Gastroesophageal sphincter (tissue), 4 donors: ENCODE measurements around the gene HOXC10. TPM values are rescaled to one million over a fixed set of nuclear protein-coding genes. Genes with fewer than 3 reads are reported as not detected.
A peak's percentile ranks its signal among the peaks of the same experiment; 100 is the strongest.

ENCODE experiments used
- ATAC-seq: fragments of 150-250 bp; one replicate; pipeline ENCODE4 v1.9.1; 2016; ENCODE audit warnings: mild to moderate bottlenecking, moderate library complexity
- H3K27ac ChIP-seq, 4 donors: fragments of 200-600 bp; sonication (generic) in 3 of 4; 1 replicate in 3 of 4; 2 replicates in 1 of 4; pipeline ENCODE4 v1.5.1; 2016 to 2019
- H3K27me3 ChIP-seq: fragments of 200-600 bp; sonication (generic); one replicate; pipeline ENCODE4 v1.5.1; 2019
- H3K36me3 ChIP-seq, 2 donors: fragments of 200-600 bp; sonication (generic); one replicate each; pipeline ENCODE4 v1.5.1; 2019; ENCODE audit warnings: control low read depth in 1 of 2
- H3K4me1 ChIP-seq, 3 donors: fragments of 200-600 bp; sonication (generic); 1 replicate in 2 of 3; 2 replicates in 1 of 3; pipeline ENCODE4 v1.5.1; 2016 to 2019; ENCODE audit warnings: control low read depth in 2 of 3
- H3K4me3 ChIP-seq, 2 donors: fragments of 200-600 bp; sonication (generic); one replicate each; pipeline ENCODE4 v1.5.1; 2019; ENCODE audit warnings: mild to moderate bottlenecking in 1 of 2, moderate library complexity in 1 of 2
- H3K9me3 ChIP-seq, 3 donors: fragments of 200-600 bp; sonication (generic); one replicate each; pipeline ENCODE4 v1.5.1; 2017 to 2019; ENCODE audit warnings: control low read depth in 2 of 3
- EP300 ChIP-seq: sonication (generic); formaldehyde crosslinking; IDR thresholded peaks from one replicate; pipeline ENCODE4 v1.6.1; 2017; ENCODE audit warnings: antibody characterized with exemption, mild to moderate bottlenecking
- POLR2A ChIP-seq, 2 donors: fragments of 450-650 bp; IDR thresholded peaks; one replicate each; pipeline ENCODE4 v1.6.1; 2017; ENCODE audit warnings: antibody characterized with exemption in 2 of 2, mild to moderate bottlenecking in 2 of 2, moderate library complexity in 1 of 2
- POLR2AphosphoS5 ChIP-seq: sonication (generic); formaldehyde crosslinking; IDR thresholded peaks from one replicate; pipeline ENCODE4 v1.6.1; 2017; ENCODE audit warnings: antibody characterized with exemption
- WGBS, 2 donors: methylation state at CpG; one replicate each; pipeline ENCODE4 v1.1.5; 2018; ENCODE audit warnings: low coverage in 1 of 2; 5-methylcytosine and 5-hydroxymethylcytosine counted together
- small RNA-seq, 4 donors: library from RNA; depleted of rRNA; stranded (forward); fragments of <200 nt; gene quantifications; one replicate each; pipeline ENCODE3, GENCODE V24; 2016
- total RNA-seq, 4 donors: library from RNA; depleted of rRNA; stranded (reverse); fragments of >200 nt; gene quantifications; one replicate each; pipeline ENCODE4 v1.1.0, GENCODE V29; 2016
- TF ChIP-seq, protein P1 (sequence below), 4 experiments: fragments of 200-600 bp in 2 of 4; fragments of 450-650 bp in 2 of 4; sonication (generic) in 1 of 4; IDR thresholded peaks; one replicate each; pipeline ENCODE4 v1.5.1; 2017 to 2019; ENCODE audit warnings: antibody characterized with exemption in 4 of 4, mild to moderate bottlenecking in 2 of 4, moderate library complexity in 2 of 4

HOXC10 gene
- total RNA-seq, 4 donors from 2014 or later = not detected

DNA sequence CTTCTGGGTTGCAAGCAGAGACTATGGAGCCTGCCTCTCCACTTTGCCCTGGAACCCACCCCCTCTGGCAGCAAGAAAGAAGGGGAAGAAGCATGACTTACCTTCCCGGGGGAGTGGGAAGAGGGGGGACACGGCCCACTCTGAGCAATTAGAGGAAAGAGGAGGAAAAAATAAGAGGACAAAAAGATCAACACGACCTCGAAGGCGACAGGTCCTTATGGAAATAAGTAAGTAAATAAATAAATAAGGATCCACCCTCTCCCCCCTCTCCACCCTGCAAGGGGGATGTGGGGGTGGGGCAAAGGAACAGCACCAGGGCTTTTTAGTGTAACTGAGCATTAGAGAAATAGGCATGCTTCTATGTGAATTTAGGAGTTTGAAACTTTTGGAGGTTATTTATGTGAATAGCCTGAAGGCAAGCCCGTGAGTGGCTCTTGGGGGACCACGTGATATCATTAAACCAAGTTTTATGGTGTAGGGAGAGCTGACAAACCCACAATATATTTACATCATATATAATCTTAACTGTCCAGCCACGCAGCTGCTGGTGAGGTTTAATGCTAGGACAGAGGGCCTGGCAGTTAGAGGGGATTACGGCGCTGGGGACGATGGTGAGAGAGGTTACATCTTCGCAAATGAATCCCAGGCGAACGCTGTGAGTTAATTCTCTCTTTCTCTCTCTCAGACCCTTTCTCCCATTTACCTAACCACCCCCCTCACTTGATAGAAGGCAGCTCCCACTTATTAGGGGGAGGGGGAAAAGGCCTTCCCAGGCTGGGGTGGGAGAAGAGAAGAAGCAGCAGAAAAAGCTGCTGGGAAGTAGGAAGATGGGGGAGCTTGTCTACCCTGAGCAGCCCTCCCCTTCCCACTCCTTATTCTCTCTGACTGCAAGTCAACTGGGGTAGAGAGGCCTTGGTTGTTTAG, 52.7 kb downstream of the HOXC10 start:
- Histone ChIP-seq H3K4me3 (no peak overlapping the region), H3K36me3 (no peaks in the 10 kb centered on the region), H3K4me1 (peaks cover 0 to 39% (median 10%) of the 10 kb centered on the region in 3 donors), H3K27me3 (peaks cover 28% of the 10 kb centered on the region), H3K9me3 (peaks cover 0 to under 1% (median 0%) of the 10 kb centered on the region in 3 donors), H3K27ac (peak overlapping the region in 2 of 4 donors; percentile 45 to 54)
- no peak for ATAC-seq
- TF ChIP-seq POLR2AphosphoS5 (no peak), EP300 (no peak), POLR2A (IDR thresholded peaks at IDR 0.05) (no peak)
- TF ChIP-seq, protein P1, sequence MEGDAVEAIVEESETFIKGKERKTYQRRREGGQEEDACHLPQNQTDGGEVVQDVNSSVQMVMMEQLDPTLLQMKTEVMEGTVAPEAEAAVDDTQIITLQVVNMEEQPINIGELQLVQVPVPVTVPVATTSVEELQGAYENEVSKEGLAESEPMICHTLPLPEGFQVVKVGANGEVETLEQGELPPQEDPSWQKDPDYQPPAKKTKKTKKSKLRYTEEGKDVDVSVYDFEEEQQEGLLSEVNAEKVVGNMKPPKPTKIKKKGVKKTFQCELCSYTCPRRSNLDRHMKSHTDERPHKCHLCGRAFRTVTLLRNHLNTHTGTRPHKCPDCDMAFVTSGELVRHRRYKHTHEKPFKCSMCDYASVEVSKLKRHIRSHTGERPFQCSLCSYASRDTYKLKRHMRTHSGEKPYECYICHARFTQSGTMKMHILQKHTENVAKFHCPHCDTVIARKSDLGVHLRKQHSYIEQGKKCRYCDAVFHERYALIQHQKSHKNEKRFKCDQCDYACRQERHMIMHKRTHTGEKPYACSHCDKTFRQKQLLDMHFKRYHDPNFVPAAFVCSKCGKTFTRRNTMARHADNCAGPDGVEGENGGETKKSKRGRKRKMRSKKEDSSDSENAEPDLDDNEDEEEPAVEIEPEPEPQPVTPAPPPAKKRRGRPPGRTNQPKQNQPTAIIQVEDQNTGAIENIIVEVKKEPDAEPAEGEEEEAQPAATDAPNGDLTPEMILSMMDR (IDR thresholded peaks at IDR 0.05) = no peak
- WGBS, 2 donors = 67 to 82% methylated on average over 11 of the region's 14 CpGs

DNA sequence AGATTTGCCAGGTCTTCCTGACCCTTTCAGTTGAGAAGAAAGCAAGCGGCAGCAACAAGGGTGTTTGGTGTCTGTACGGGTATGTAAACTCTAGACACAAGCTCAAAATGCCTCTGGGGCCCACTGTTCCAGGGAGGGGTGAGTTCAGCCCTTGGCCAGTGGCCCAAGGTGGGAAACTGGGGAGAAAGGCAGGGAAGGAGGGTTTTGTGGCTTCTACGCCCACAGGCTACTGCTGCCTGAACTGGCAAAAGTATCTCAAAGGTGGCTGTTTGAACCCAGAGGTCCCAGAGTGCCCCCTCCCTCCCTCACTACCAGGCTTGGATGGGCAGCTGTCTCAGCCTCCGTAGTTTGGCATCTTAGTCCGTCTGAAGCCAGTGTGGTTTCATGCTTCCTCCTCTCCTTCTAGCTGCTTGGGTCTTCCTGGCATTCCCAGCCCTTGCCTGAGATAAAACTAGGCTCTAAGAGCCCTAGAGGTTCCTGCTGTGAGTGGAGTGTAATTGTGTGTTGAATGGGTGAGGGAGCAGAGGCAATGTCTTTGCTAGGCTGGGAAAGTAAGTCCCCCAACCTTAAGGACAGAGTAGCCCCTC, 53.4 kb downstream of the HOXC10 start:
- 100% methylated on average over 2 of the region's 5 CpGs; no CpG with 5 or more reads in 1 of the 2 donors for WGBS, 2 donors
- peaks cover 29% of the 10 kb centered on the region for H3K27me3 ChIP-seq
- no peaks in the 10 kb centered on the region for H3K9me3 ChIP-seq
- TF ChIP-seq EP300 = no peak
- TF ChIP-seq, protein P1 (IDR thresholded peaks at IDR 0.05) = no peak
- TF ChIP-seq POLR2AphosphoS5 = no peak
- no peak for TF ChIP-seq POLR2A (IDR thresholded peaks at IDR 0.05)
- H3K27ac ChIP-seq = peak overlapping the region in 3 of 4 donors; percentile 22 to 54 (median 45)
- H3K4me1 ChIP-seq = peaks cover 0 to 33% (median 10%) of the 10 kb centered on the region in 3 donors
- H3K4me3 ChIP-seq = no peak overlapping the region
- ATAC-seq = no peak
- no peaks in the 10 kb centered on the region for H3K36me3 ChIP-seq

DNA sequence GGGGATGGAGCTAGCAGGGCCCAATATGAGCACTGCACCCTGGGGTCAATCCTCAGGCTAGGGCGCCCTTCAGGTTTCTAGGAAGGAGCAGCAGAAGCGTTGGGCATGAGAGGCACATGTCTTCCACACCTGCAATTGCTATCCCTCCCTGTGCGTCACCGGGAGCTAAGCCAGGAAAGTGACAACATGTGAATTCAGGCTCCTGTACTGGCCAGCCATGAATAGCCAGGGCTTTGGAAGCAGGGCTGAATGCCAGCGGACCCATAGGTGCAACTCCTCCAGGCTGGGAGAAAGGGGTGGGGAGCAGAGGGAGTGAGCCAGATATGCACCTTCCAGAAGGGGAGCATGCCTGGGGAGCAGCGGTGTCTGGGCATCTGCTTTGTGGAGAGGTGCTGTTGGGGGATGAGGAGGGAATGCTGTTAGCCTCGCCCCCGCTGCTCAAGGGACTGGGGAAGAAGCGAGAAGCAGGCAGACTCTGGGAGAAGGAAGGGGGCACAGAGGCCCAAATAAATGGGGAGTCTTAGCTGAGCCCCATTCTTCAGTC, 54.0 kb downstream of the HOXC10 start:
- no peaks in the 10 kb centered on the region for H3K9me3 ChIP-seq
- peak overlapping the region in 1 of 2 donors; percentile 9 for H3K4me3 ChIP-seq
- 30 to 47% methylated on average over 2 to 4 of the region's 9 CpGs for WGBS, 2 donors
- H3K27me3 ChIP-seq = peaks cover 26% of the 10 kb centered on the region
- H3K36me3 ChIP-seq = no peaks in the 10 kb centered on the region
- peak; percentile 38 for ATAC-seq
- TF ChIP-seq POLR2AphosphoS5 (peak; percentile 48), POLR2A (IDR thresholded peaks at IDR 0.05) (no peak)
- peak overlapping the region in 3 of 4 donors; percentile 45 to 54 (median 51) for H3K27ac ChIP-seq
- peaks cover 0 to 27% (median 9%) of the 10 kb centered on the region in 3 donors for H3K4me1 ChIP-seq

DNA sequence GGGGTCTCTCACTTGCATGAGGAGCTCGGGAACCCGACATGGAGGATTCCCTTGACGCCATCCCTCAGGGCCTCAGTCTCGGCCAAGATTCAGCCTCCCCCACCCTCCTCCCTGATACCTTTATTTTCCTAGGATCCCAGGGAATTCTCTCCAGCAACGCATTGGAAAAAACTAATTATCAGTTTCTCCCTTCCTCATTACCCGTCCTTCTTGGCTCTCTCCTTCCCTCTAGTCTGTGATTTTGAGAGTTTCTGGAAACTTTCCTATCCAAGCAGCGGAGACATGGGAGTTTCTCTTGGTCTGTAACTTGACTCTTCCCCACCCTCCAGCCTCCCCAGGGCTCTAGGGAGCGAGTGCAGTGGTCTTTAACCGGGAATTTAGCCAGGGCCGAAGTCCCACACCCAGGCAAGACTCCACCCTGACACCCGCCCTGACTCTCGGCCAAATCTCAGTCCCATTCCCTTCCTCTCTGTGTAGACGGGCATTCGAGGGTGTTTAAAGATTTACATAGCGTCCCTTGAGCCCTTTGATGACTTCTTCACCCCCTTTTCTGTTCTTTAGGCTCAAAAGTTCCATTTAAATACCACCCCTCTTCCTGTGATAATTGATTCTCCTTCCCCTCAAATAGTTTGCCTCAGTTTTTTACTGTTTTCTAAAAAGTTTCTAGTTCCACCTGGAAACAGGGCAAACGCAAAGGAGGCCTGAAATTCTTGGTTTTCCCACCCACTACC, 54.6 kb downstream of the HOXC10 start:
- H3K9me3 ChIP-seq = no peaks in the 10 kb centered on the region
- peak; percentile 55 for ATAC-seq
- H3K36me3 ChIP-seq = no peaks in the 10 kb centered on the region
- peaks cover 22% of the 10 kb centered on the region for H3K27me3 ChIP-seq
- peaks cover 0 to 21% (median 4%) of the 10 kb centered on the region in 3 donors for H3K4me1 ChIP-seq
- TF ChIP-seq EP300 (no peak), POLR2A (IDR thresholded peaks at IDR 0.05) (no peak), POLR2AphosphoS5 (no peak)
- TF ChIP-seq, protein P1 (IDR thresholded peaks at IDR 0.05) = no peak
- WGBS, 2 donors = 29 to 71% methylated on average over 11 to 14 of the region's 16 CpGs
- H3K4me3 ChIP-seq = peak overlapping the region in 1 of 2 donors; percentile 9
- peak overlapping the region in 3 of 4 donors; percentile 45 to 51 (median 48) for H3K27ac ChIP-seq

Small RNAs within 50 kb of the gene (small RNA-seq; reads per million reads assigned to genes)
- gene AC012531.3 (0 reads per million in 4 donors), gene AC012531.4 (0 reads per million in 4 donors), gene HOXC5 (0 reads per million in 4 donors), gene MIR196A2 (0 to 1.1 (median 0.27) reads per million in 4 donors), gene MIR615 (0.49 to 4.3 (median 1.2) reads per million in 4 donors), gene RF01905 (0 reads per million in 4 donors), gene RF01906 (0 reads per million in 4 donors)

Other genes starting within 250 kb of the HOXC10 start
- gene CISTR, start 233.2 kb upstream of the HOXC10 start, total RNA-seq = 1 to 10 TPM in 1 of 4 donors, not detected in 3; 1.4 TPM
- gene HOXC13, start 46.3 kb upstream of the HOXC10 start, total RNA-seq = not detected
- not detected for gene HOXC12, start 30.2 kb upstream of the HOXC10 start, total RNA-seq
- gene HOXC11, start 12.0 kb upstream of the HOXC10 start, total RNA-seq = not detected
- under 1 TPM in 1 of 4 donors, not detected in 3; 0.31 TPM for gene HOTAIR, start 10.2 kb upstream of the HOXC10 start, total RNA-seq
- gene HOXC9, start 15.0 kb downstream of the HOXC10 start, total RNA-seq = not detected
- under 1 TPM in 2 of 4 donors, not detected in 2; 0.15 to 0.40 TPM for gene HOXC8, start 23.8 kb downstream of the HOXC10 start, total RNA-seq
- under 1 TPM in 1 of 4 donors, not detected in 3; 0.50 TPM for gene HOXC6, start 43.3 kb downstream of the HOXC10 start, total RNA-seq
- 1 to 10 TPM in 2 of 4 donors, under 1 TPM in 1, not detected in 1; 0.31 to 3.3 (median 1.3) TPM for gene HOXC5, start 47.9 kb downstream of the HOXC10 start, total RNA-seq
- 1 to 10 TPM in 3 of 4 donors, under 1 TPM in 1; 0.69 to 5.7 (median 2.7) TPM for gene HOXC4, start 68.7 kb downstream of the HOXC10 start, total RNA-seq
- gene SMUG1, start 203.8 kb downstream of the HOXC10 start, total RNA-seq = 10 to 100 TPM; 25.3 to 35.8 (median 31.9) TPM